ENCODE data around the gene CFAP74. TPM values are rescaled to one million over a fixed set of nuclear protein-coding genes. Genes with fewer than 3 reads are reported as not detected.

CFAP74 gene
- total RNA-seq, 2 experiments from 2014 or later, result not detected

DNA sequence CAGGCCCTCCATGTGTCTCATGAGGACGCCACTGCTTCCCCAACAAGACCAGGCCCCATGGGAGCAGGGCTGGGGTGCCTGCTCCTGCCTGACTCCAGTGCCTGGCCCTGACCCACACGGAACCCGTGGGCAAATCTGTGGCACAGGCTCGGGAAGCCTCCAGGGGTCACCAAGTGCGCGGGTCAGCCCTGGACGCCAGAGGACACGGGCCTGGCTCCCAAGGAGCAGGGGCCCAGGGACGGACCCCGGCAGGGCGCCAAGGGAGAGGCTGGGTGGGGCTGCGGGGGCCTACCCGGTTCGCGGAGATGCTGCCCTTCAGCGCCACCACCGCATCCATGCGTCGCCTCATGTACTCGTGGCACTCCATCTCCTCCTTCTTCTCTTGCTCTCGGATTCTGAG, 31.9 kb downstream of the CFAP74 start:
- peaks cover 0 to 3% of the 10 kb centered on the region in 2 experiments for H3K27me3 ChIP-seq (ENCODE audit: control insufficient read depth in 1 of 2, insufficient read depth in 2 of 2, low read length in 2 of 2)
- intact Hi-C loops (cut with DNase I, micrococcal nuclease), result no loop called here
- no peak for TF ChIP-seq CTCF (IDR thresholded peaks at IDR 0.05)
- H3K27ac ChIP-seq (ENCODE audit: low read depth in 1 of 2, low read length in 2 of 2), result no peak overlapping the region
- DNase-seq, result peak in 1 of 14 experiments; percentile 4
- no peaks in the 10 kb centered on the region for H3K36me3 ChIP-seq (ENCODE audit: insufficient read depth, low read length)
- H3K9me3 Mint-ChIP-seq, result no peaks in the 10 kb centered on the region
- no peaks in the 10 kb centered on the region for H3K4me1 ChIP-seq (ENCODE audit: insufficient read depth, low read length)
- CTCF ChIA-PET, result no interaction called here
- POLR2A ChIA-PET, result no interaction called here
- no peak overlapping the region for H3K27ac Mint-ChIP-seq
- no peak for ATAC-seq (ENCODE audit: poor library complexity)
- no peaks in the 10 kb centered on the region for H3K27me3 Mint-ChIP-seq
- no peaks in the 10 kb centered on the region for H3K4me1 Mint-ChIP-seq (ENCODE audit: low read depth)
- H3K4me3 ChIP-seq (ENCODE audit: low read length), result no peak overlapping the region
- H3K36me3 Mint-ChIP-seq (ENCODE audit: low read depth), result no peaks in the 10 kb centered on the region
- no peak overlapping the region for H3K4me3 Mint-ChIP-seq
- H3K9me3 ChIP-seq (ENCODE audit: control insufficient read depth in 1 of 2, insufficient read depth in 1 of 2, low read length in 2 of 2), result peaks cover 0 to 30% of the 10 kb centered on the region in 2 experiments

GRCh38 chr1:1971017-1971416, 32.6 kb downstream of the CFAP74 start:
- POLR2A ChIA-PET, result no interaction called here
- no peak for TF ChIP-seq CTCF (IDR thresholded peaks at IDR 0.05)
- Histone ChIP-seq H3K36me3 (ENCODE audit: insufficient read depth, low read length) (no peaks in the 10 kb centered on the region), H3K27me3 (ENCODE audit: control insufficient read depth in 1 of 2, insufficient read depth in 2 of 2, low read length in 2 of 2) (peaks cover 0 to 3% of the 10 kb centered on the region in 2 experiments), H3K27ac (ENCODE audit: low read depth in 1 of 2, low read length in 2 of 2) (no peak overlapping the region), H3K9me3 (ENCODE audit: control insufficient read depth in 1 of 2, insufficient read depth in 1 of 2, low read length in 2 of 2) (peaks cover 0 to 29% of the 10 kb centered on the region in 2 experiments), H3K4me3 (ENCODE audit: low read length) (no peak overlapping the region), H3K4me1 (ENCODE audit: insufficient read depth, low read length) (no peaks in the 10 kb centered on the region)
- DNase-seq (peak in 1 of 14 experiments; percentile 10), ATAC-seq (ENCODE audit: poor library complexity) (no peak)
- H3K4me1 Mint-ChIP-seq (ENCODE audit: low read depth), result no peaks in the 10 kb centered on the region
- no peaks in the 10 kb centered on the region for H3K27me3 Mint-ChIP-seq
- intact Hi-C loops (cut with DNase I, micrococcal nuclease), result no loop called here
- CTCF ChIA-PET, result no interaction called here
- no peaks in the 10 kb centered on the region for H3K9me3 Mint-ChIP-seq
- H3K36me3 Mint-ChIP-seq (ENCODE audit: low read depth), result no peaks in the 10 kb centered on the region
- no peak overlapping the region for H3K27ac Mint-ChIP-seq
- no peak overlapping the region for H3K4me3 Mint-ChIP-seq

DNA sequence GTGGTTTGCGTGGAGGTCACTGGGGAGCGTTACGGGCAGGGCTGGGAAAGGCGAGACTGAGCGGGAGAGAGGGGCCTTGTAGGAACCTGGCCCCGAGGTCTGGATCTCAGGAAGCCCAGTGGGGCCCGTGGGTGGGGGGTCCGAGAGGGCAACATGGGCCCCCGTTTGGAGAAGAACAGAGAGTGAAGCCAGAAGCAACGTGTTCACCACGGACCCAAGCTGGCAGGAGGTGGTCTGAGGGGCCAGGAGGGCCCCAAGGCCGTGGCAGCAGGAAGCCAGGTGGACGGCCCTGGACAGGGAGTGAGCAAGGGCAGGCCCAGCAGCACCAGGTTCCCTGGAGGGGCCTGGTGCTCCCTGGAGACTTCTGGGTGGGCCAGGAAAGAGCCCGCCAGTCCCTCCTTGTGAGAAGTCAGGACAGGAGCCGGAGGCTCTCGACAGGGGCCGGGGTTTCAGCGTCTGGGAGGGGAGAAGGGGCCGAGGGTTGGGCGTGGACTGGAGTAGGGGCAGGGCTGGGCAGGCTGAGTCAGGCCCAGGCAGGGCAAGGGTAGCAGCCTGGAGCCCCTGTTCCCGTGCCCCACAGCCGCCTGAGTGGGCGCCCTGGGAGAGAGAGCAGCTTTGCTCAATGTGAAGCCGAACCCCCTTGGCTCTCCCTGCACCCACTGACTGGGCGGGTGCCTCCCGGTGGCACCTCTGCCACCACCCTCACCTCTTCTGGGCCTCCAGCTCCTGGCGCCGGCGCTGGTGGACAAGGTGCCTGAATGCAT, 33.5 kb downstream of the CFAP74 start:
- Mint-ChIP-seq H3K27ac (no peak overlapping the region), H3K27me3 (no peaks in the 10 kb centered on the region), H3K4me3 (no peak overlapping the region), H3K9me3 (no peaks in the 10 kb centered on the region), H3K36me3 (ENCODE audit: low read depth) (no peaks in the 10 kb centered on the region), H3K4me1 (ENCODE audit: low read depth) (no peaks in the 10 kb centered on the region)
- no peak for TF ChIP-seq CTCF (IDR thresholded peaks at IDR 0.05)
- DNase-seq (peak in 1 of 14 experiments; percentile 11), ATAC-seq (ENCODE audit: poor library complexity) (no peak)
- ChIA-PET POLR2A (no interaction called here), CTCF (no interaction called here)
- H3K27me3 ChIP-seq (ENCODE audit: control insufficient read depth in 1 of 2, insufficient read depth in 2 of 2, low read length in 2 of 2), result peaks cover 0 to 3% of the 10 kb centered on the region in 2 experiments
- no peaks in the 10 kb centered on the region for H3K36me3 ChIP-seq (ENCODE audit: insufficient read depth, low read length)
- intact Hi-C loops (cut with DNase I, micrococcal nuclease), result no loop called here
- H3K27ac ChIP-seq (ENCODE audit: low read depth in 1 of 2, low read length in 2 of 2), result no peak overlapping the region
- H3K4me1 ChIP-seq (ENCODE audit: insufficient read depth, low read length), result no peaks in the 10 kb centered on the region
- no peak overlapping the region for H3K4me3 ChIP-seq (ENCODE audit: low read length)
- H3K9me3 ChIP-seq (ENCODE audit: control insufficient read depth in 1 of 2, insufficient read depth in 1 of 2, low read length in 2 of 2), result peaks cover 0 to 26% of the 10 kb centered on the region in 2 experiments
